Measurements from ENCODE around the gene LDLRAD4. TPM values are rescaled to one million over a fixed set of nuclear protein-coding genes. Genes with fewer than 3 reads are reported as not detected.

LDLRAD4 gene
- total and polyA plus RNA-seq, 2 donors, result 46.9 to 80.0 TPM

GRCh38 chr18:13520306-13520705 is 301.7 kb downstream of the LDLRAD4 start:
- 93% methylated on average over 6 of the region's 6 CpGs for WGBS
- H3K9me3 ChIP-seq (ENCODE audit: control insufficient read depth in 2 of 2, insufficient read depth in 1 of 2, low read length in 1 of 2), result peaks cover 0 to 9% of the 10 kb centered on the region in 2 donors
- no peak for DNase-seq (ENCODE audit: low read depth in 6 of 9, low spot score in 9 of 9)
- H3K27ac ChIP-seq (ENCODE audit: low read depth in 1 of 2, low read length in 1 of 2), result no peak overlapping the region
- H3K36me3 ChIP-seq (ENCODE audit: control insufficient read depth in 2 of 2, insufficient read depth in 2 of 2, low read length in 1 of 2), result peaks cover 23 to 58% of the 10 kb centered on the region in 2 donors
- H3K4me1 ChIP-seq (ENCODE audit: control insufficient read depth in 2 of 2, insufficient read depth in 2 of 2, low read length in 2 of 2), result peaks cover 12 to 20% of the 10 kb centered on the region in 2 donors
- no peaks in the 10 kb centered on the region for H3K27me3 ChIP-seq (ENCODE audit: control insufficient read depth in 2 of 2, insufficient read depth in 1 of 2, low read length in 1 of 2)
- no peak overlapping the region for H3K4me3 ChIP-seq (ENCODE audit: low read length in 2 of 2)

GRCh38 chr18:13520741-13521140 is 302.2 kb downstream of the LDLRAD4 start:
- Histone ChIP-seq H3K36me3 (ENCODE audit: control insufficient read depth in 2 of 2, insufficient read depth in 2 of 2, low read length in 1 of 2) (peaks cover 27 to 62% of the 10 kb centered on the region in 2 donors), H3K9me3 (ENCODE audit: control insufficient read depth in 2 of 2, insufficient read depth in 1 of 2, low read length in 1 of 2) (peaks cover 0 to 9% of the 10 kb centered on the region in 2 donors), H3K4me3 (ENCODE audit: low read length in 2 of 2) (no peak overlapping the region), H3K27me3 (ENCODE audit: control insufficient read depth in 2 of 2, insufficient read depth in 1 of 2, low read length in 1 of 2) (no peaks in the 10 kb centered on the region), H3K27ac (ENCODE audit: low read depth in 1 of 2, low read length in 1 of 2) (no peak overlapping the region), H3K4me1 (ENCODE audit: control insufficient read depth in 2 of 2, insufficient read depth in 2 of 2, low read length in 2 of 2) (peaks cover 13 to 24% of the 10 kb centered on the region in 2 donors)
- DNase-seq (ENCODE audit: low read depth in 6 of 9, low spot score in 9 of 9), result no peak
- WGBS, result 97% methylated on average over 5 of the region's 5 CpGs

GRCh38 chr18:13521418-13521817 is 302.9 kb downstream of the LDLRAD4 start:
- Histone ChIP-seq H3K36me3 (ENCODE audit: control insufficient read depth in 2 of 2, insufficient read depth in 2 of 2, low read length in 1 of 2) (peaks cover 24 to 63% of the 10 kb centered on the region in 2 donors), H3K4me1 (ENCODE audit: control insufficient read depth in 2 of 2, insufficient read depth in 2 of 2, low read length in 2 of 2) (peaks cover 13 to 24% of the 10 kb centered on the region in 2 donors), H3K27ac (ENCODE audit: low read depth in 1 of 2, low read length in 1 of 2) (no peak overlapping the region), H3K9me3 (ENCODE audit: control insufficient read depth in 2 of 2, insufficient read depth in 1 of 2, low read length in 1 of 2) (peaks cover 0 to 9% of the 10 kb centered on the region in 2 donors), H3K4me3 (ENCODE audit: low read length in 2 of 2) (no peak overlapping the region), H3K27me3 (ENCODE audit: control insufficient read depth in 2 of 2, insufficient read depth in 1 of 2, low read length in 1 of 2) (no peaks in the 10 kb centered on the region)
- WGBS, result 95% methylated on average over 4 of the region's 4 CpGs
- no peak for DNase-seq (ENCODE audit: low read depth in 6 of 9, low spot score in 9 of 9)

DNA sequence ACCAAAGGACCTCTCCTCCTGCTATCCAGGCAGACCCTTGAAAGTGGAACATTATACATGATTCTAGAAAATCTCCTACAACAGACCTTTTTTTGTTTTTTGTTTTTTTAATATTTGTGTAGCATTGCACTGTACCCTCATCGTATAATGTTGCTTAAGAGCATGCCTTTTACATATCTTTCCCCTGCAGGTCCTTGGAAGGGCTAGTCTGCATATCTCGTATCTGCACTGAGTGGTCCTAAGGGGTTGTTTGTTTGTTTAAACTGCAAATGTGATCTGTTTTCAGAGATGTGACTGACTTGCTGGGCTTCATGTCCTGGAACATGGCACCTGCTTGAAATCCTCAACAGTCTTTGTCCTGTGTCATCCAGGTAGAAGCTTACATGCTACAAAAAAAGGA is 303.7 kb downstream of the LDLRAD4 start:
- WGBS, result 97% methylated on average over 2 of the region's 2 CpGs
- no peaks in the 10 kb centered on the region for H3K27me3 ChIP-seq (ENCODE audit: control insufficient read depth in 2 of 2, insufficient read depth in 1 of 2, low read length in 1 of 2)
- no peak overlapping the region for H3K27ac ChIP-seq (ENCODE audit: low read depth in 1 of 2, low read length in 1 of 2)
- H3K9me3 ChIP-seq (ENCODE audit: control insufficient read depth in 2 of 2, insufficient read depth in 1 of 2, low read length in 1 of 2), result peaks cover 0 to 3% of the 10 kb centered on the region in 2 donors
- no peak overlapping the region for H3K4me3 ChIP-seq (ENCODE audit: low read length in 2 of 2)
- peaks cover 18 to 60% of the 10 kb centered on the region in 2 donors for H3K36me3 ChIP-seq (ENCODE audit: control insufficient read depth in 2 of 2, insufficient read depth in 2 of 2, low read length in 1 of 2)
- H3K4me1 ChIP-seq (ENCODE audit: control insufficient read depth in 2 of 2, insufficient read depth in 2 of 2, low read length in 2 of 2), result peaks cover 13 to 24% of the 10 kb centered on the region in 2 donors
- no peak for DNase-seq (ENCODE audit: low read depth in 6 of 9, low spot score in 9 of 9)

DNA sequence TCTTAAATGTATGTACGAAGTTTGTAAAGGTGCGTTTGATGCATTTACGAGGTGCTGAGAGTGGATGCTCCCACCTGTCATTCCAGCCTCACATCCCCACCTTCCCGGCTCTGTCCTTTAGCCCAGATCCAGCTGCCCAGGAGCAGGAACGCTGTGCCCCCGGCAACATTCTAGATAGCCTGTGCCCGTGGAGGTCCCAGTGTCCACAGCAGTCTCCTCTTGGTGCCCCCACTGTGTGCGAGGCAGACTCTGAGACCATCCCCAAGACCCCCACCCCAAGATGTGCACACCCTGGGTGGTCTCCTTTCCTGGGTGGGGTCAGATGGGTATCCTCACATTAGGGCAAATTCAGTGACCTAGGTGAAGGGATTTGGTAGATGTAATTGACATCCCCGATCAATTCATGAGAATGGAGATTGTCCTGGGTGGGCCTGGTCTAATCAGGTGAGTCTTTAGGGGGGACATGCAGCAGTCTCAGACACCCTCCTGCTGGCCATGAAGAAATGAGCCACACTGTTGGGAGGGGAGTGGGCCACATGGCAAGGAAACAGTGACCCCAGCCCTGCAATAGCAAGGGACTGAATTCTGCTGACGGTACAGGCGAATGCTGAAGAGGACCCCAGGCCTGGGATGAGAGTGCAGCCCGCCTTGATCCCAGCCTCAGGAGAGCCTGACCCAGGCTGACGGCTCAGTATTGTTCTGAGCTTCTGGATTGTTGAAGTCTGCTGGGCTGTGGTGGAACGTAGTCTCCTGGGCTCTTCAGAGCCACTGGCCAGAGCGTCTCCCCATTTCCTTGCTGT is 304.5 kb downstream of the LDLRAD4 start:
- H3K9me3 ChIP-seq (ENCODE audit: control insufficient read depth in 2 of 2, insufficient read depth in 1 of 2, low read length in 1 of 2), result no peaks in the 10 kb centered on the region
- no peak overlapping the region for H3K4me3 ChIP-seq (ENCODE audit: low read length in 2 of 2)
- no peak for DNase-seq (ENCODE audit: low read depth in 6 of 9, low spot score in 9 of 9)
- 93% methylated on average over 15 of the region's 15 CpGs for WGBS
- H3K4me1 ChIP-seq (ENCODE audit: control insufficient read depth in 2 of 2, insufficient read depth in 2 of 2, low read length in 2 of 2), result peaks cover 13 to 24% of the 10 kb centered on the region in 2 donors
- H3K27me3 ChIP-seq (ENCODE audit: control insufficient read depth in 2 of 2, insufficient read depth in 1 of 2, low read length in 1 of 2), result no peaks in the 10 kb centered on the region
- H3K36me3 ChIP-seq (ENCODE audit: control insufficient read depth in 2 of 2, insufficient read depth in 2 of 2, low read length in 1 of 2), result peaks cover 23 to 63% of the 10 kb centered on the region in 2 donors
- no peak overlapping the region for H3K27ac ChIP-seq (ENCODE audit: low read depth in 1 of 2, low read length in 1 of 2)

DNA sequence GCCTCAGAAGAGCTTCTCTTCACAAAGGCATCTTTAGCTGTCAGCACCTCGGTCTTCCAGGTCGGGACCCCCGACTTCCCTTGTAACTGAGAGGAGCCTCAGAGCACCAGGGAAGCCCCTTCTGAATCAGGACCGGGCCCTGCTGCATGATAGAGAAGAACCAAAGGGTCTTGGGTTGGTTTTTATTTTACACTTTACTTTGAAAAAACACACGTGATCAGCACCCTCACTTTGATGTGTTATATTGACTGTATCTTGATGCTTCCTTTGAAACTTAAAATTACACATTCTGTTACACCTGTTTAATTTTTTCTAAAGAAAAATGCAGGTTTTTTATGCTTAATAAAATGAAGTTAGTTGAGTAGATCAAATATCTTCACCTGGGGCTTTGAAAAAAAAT is 305.5 kb downstream of the LDLRAD4 start:
- WGBS, result 63% methylated on average over 5 of the region's 5 CpGs
- DNase-seq (ENCODE audit: low read depth in 6 of 9, low spot score in 9 of 9), result peak in 1 of 9 donors; percentile 46
- H3K36me3 ChIP-seq (ENCODE audit: control insufficient read depth in 2 of 2, insufficient read depth in 2 of 2, low read length in 1 of 2), result peaks cover 27 to 60% of the 10 kb centered on the region in 2 donors
- H3K9me3 ChIP-seq (ENCODE audit: control insufficient read depth in 2 of 2, insufficient read depth in 1 of 2, low read length in 1 of 2), result no peaks in the 10 kb centered on the region
- peaks cover 13 to 24% of the 10 kb centered on the region in 2 donors for H3K4me1 ChIP-seq (ENCODE audit: control insufficient read depth in 2 of 2, insufficient read depth in 2 of 2, low read length in 2 of 2)
- no peak overlapping the region for H3K4me3 ChIP-seq (ENCODE audit: low read length in 2 of 2)
- no peak overlapping the region for H3K27ac ChIP-seq (ENCODE audit: low read depth in 1 of 2, low read length in 1 of 2)
- H3K27me3 ChIP-seq (ENCODE audit: control insufficient read depth in 2 of 2, insufficient read depth in 1 of 2, low read length in 1 of 2), result no peaks in the 10 kb centered on the region

- Histone ChIP-seq H3K27me3 (ENCODE audit: control insufficient read depth in 2 of 2, insufficient read depth in 1 of 2, low read length in 1 of 2) (no peaks in the 10 kb centered on the region), H3K4me3 (ENCODE audit: low read length in 2 of 2) (no peak overlapping the region), H3K27ac (ENCODE audit: low read depth in 1 of 2, low read length in 1 of 2) (no peak overlapping the region), H3K36me3 (ENCODE audit: control insufficient read depth in 2 of 2, insufficient read depth in 2 of 2, low read length in 1 of 2) (peaks cover 24 to 58% of the 10 kb centered on the region in 2 donors), H3K4me1 (ENCODE audit: control insufficient read depth in 2 of 2, insufficient read depth in 2 of 2, low read length in 2 of 2) (peaks cover 13 to 24% of the 10 kb centered on the region in 2 donors), H3K9me3 (ENCODE audit: control insufficient read depth in 2 of 2, insufficient read depth in 1 of 2, low read length in 1 of 2) (no peaks in the 10 kb centered on the region)
- WGBS, result 82% methylated on average over 11 of the region's 11 CpGs
- no peak for DNase-seq (ENCODE audit: low read depth in 6 of 9, low spot score in 9 of 9)
These were observed 306.3 kb downstream of the LDLRAD4 start for GRCh38 chr18:13524811-13525210.

DNA sequence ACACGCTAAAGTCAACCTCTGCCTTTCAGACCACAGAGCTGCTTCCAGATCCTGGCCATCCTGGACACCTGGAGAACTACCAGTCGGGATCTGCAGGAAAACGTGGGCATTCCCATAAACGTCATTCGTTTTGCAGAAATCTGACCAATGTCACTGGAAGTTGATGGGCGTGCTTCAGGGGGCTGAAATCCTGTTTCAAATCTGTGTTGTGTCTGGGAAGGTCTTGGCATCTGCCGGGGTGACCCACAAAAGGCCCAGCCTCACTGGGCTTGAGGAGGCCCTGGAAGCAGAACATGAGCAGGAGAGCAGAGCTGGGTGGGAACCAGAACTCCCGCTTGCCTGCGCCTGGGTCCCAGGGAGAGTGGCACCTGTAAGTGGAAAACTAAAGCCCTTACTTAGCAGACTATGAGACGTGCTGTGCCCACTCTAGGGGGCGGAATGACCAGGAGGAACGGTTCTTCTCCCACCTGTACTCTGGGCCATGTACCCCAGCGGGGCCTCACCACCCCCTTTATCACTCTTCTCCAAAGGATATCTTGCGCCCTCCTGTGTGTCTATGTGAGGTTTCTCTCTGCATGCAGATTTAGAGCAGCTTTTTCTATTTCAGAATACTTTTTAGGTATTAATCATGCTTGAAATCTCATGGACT is 306.9 kb downstream of the LDLRAD4 start:
- Histone ChIP-seq H3K9me3 (ENCODE audit: control insufficient read depth in 2 of 2, insufficient read depth in 1 of 2, low read length in 1 of 2) (no peaks in the 10 kb centered on the region), H3K27me3 (ENCODE audit: control insufficient read depth in 2 of 2, insufficient read depth in 1 of 2, low read length in 1 of 2) (no peaks in the 10 kb centered on the region), H3K4me1 (ENCODE audit: control insufficient read depth in 2 of 2, insufficient read depth in 2 of 2, low read length in 2 of 2) (peaks cover 17 to 27% of the 10 kb centered on the region in 2 donors), H3K36me3 (ENCODE audit: control insufficient read depth in 2 of 2, insufficient read depth in 2 of 2, low read length in 1 of 2) (peaks cover 24 to 60% of the 10 kb centered on the region in 2 donors), H3K27ac (ENCODE audit: low read depth in 1 of 2, low read length in 1 of 2) (no peak overlapping the region), H3K4me3 (ENCODE audit: low read length in 2 of 2) (no peak overlapping the region)
- 97% methylated on average over 14 of the region's 14 CpGs for WGBS
- no peak for DNase-seq (ENCODE audit: low read depth in 6 of 9, low spot score in 9 of 9)

DNA sequence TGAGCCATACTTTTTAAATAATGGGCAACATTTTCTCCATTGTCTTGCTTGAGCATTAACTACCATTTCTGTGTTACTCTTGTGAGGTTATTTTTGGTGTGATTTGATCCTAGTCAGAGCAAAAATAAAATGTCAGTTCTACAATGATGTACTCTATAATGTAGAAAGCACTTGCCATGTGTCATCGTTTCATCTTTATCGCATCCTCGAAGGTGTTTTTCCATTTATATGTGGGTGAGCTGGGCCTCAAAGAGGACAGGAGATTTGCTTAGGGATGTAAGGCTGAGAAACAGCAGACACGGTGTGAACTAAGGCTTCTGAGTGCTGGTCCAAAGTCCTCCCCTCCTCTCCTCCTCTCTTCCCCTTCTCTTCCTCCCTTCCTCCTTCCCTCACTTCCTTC is 308.0 kb downstream of the LDLRAD4 start:
- peaks cover 24 to 63% of the 10 kb centered on the region in 2 donors for H3K36me3 ChIP-seq (ENCODE audit: control insufficient read depth in 2 of 2, insufficient read depth in 2 of 2, low read length in 1 of 2)
- DNase-seq (ENCODE audit: low read depth in 6 of 9, low spot score in 9 of 9), result no peak
- no peaks in the 10 kb centered on the region for H3K9me3 ChIP-seq (ENCODE audit: control insufficient read depth in 2 of 2, insufficient read depth in 1 of 2, low read length in 1 of 2)
- no peaks in the 10 kb centered on the region for H3K27me3 ChIP-seq (ENCODE audit: control insufficient read depth in 2 of 2, insufficient read depth in 1 of 2, low read length in 1 of 2)
- 93% methylated on average over 4 of the region's 4 CpGs for WGBS
- H3K4me1 ChIP-seq (ENCODE audit: control insufficient read depth in 2 of 2, insufficient read depth in 2 of 2, low read length in 2 of 2), result peaks cover 17 to 33% of the 10 kb centered on the region in 2 donors
- H3K4me3 ChIP-seq (ENCODE audit: low read length in 2 of 2), result no peak overlapping the region
- H3K27ac ChIP-seq (ENCODE audit: low read depth in 1 of 2, low read length in 1 of 2), result no peak overlapping the region
